Stimulated activated CD4-positive, alpha-beta T cell treated with anti-CD3 and anti-CD28 coated beads, Interleukin-2, amount 100 ng/mL, for 4 hours (primary cell): ENCODE data around the gene RYR3.

Experiments
- DNase-seq: peaks from one replicate; pipeline ENCODE4 v3.0.0-alpha.2; 2020; ENCODE audit warnings: low read depth

Gene RYR3

GRCh38 chr15:33320017-33320416 lies 9.2 kb downstream of the RYR3 start:
- no peak for DNase-seq

DNA sequence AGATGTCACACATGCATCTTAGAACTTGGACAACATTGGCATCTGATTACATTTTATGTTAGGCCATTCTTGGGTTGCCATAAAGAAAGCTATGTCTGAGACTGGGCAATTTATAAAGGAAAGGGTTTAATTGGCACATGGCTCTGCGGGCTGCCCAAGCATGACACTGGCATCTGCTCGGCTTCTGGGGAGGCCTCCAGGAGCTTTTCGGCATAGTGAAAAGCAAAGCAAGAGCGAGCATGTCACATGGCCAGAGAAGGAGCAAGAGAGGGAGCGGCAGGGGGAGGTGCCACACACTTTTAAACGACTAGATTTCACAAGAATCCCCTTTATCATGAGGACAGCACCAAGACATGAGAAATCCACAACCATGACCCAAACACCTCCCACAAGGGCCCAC lies 11.3 kb downstream of the RYR3 start:
- no peak for DNase-seq

GRCh38 chr15:33324609-33325008 lies 13.8 kb downstream of the RYR3 start:
- no peak for DNase-seq

DNA sequence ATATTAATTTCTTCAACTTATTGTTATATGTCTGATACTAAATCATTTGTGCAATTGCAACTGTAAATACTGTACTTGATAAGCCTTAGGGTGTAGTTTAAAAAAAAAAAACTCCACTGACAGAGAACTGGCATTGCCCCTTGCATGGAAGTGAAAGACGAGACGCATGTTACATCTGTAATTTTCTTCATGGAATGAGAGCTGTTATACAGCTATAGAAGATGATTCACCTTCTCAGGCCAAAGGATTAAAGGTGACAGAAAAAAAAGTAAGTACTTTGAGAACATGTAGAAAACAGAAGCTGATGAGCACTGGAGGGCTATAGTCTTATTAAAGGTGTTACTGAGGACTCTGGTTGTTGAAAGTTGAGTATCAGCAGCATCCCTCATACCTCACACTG lies 16.1 kb downstream of the RYR3 start:
- DNase-seq, result no peak

DNA sequence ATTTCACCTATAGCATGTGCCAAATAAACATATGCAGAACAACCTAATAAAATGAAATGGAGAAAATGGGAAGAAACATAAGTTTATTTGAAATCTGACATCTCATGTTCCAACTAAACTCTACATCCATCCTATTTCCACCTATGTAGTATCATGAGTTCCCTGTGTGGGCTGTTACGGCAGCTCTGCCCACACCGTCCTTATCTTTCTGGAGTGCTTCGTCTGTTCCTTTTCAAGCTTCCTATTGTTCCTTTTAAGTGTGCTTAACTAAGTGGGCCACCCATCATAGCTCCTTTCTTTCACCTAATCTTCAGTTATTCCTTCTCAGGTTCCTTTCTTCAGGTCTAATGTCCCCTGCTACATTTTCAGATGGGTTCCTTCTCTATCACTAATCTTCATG lies 17.3 kb downstream of the RYR3 start:
- no peak for DNase-seq

GRCh38 chr15:33329457-33329856 lies 18.7 kb downstream of the RYR3 start:
- no peak for DNase-seq

- no peak for DNase-seq
Measured at GRCh38 chr15:33330931-33331330, 20.2 kb downstream of the RYR3 start.

GRCh38 chr15:33341953-33342352 lies 31.2 kb downstream of the RYR3 start:
- no peak for DNase-seq

DNA sequence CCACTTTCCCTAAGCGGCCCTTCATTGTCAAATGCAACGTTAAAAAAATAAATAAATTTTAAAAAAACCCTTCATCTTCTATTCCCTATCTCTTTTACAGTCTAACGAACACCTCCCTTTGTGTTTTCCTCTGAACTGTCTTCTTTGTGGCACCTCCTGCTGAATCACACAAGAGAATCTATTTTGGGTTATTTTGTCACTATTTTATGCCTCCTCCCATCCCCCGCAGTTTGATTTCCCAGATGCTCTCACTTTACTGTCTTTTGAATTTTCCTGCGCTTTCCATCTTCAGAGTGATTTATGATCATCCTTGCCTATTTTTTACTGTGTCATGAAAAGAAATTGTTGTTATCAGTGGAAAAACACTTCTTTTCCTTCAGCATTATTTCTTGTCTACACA lies 32.5 kb downstream of the RYR3 start:
- no peak for DNase-seq

GRCh38 chr15:33344111-33344510 lies 33.3 kb downstream of the RYR3 start:
- DNase-seq, result no peak

DNA sequence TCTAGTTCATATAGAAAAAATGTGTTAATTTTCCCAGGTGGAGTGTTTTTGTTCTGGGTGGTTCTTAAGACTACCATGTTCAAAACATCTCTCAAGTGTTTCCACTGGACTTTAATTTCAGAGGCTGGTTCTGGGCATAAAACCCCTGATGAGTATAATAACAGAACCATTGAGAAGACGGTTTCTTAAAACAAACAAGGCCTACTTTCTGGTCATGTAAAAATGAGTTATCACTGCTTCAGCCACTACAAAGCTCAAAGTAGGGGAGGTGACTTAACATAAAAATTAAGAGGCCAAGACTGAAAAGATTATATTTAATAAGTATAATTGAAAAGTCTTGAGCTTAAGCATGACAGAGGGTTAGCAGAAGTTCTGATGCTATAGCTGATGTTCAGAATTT lies 33.8 kb downstream of the RYR3 start:
- DNase-seq, result no peak

DNA sequence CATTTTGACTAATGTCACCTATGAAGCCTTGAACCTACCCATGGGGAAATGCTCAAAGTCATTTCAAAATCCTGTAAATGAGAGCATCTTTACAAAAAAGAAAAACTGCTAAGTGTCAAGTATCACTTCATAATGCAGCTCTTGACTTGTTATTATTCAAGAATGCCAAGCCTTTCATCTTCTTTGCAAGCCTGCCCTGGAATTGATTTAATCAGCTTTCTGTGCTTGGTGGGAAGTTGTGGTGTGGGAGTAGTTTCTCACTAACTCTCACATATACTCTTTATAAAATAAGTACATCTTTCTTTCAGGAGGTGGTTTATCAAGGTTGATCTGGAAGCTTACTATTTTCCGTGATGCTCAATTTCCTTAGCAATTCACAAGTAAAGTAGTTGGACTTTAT lies 43.6 kb downstream of the RYR3 start:
- DNase-seq, result no peak

- DNase-seq, result no peak
Measured at GRCh38 chr15:33357845-33358244, 47.1 kb downstream of the RYR3 start.

- DNase-seq, result no peak
Measured at GRCh38 chr15:33358306-33358705, 47.5 kb downstream of the RYR3 start.

- DNase-seq, result no peak
Measured at GRCh38 chr15:33360886-33361285, 50.1 kb downstream of the RYR3 start.

GRCh38 chr15:33369941-33370622 lies 59.3 kb downstream of the RYR3 start:
- DNase-seq, result no peak

DNA sequence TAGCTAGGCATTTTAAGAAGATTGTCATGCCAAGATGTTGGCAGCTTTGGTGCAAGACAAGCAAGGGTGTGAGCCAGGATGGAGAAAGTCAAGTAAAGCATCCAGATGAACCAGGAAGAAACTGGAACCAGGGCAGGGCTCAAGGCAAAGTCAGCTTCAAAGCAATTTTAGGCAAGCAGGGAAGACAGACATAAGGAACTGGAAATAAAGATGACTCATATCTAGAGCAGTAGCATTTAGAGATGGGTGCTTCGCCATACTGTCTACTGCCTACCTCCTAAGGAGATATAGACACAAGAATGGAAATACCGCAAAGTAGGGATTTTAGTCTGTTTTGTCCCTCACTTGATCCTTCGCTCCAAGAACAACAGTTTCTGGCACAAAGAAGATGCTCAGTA lies 59.9 kb downstream of the RYR3 start:
- DNase-seq, result no peak

GRCh38 chr15:33371159-33371558 lies 60.4 kb downstream of the RYR3 start:
- no peak for DNase-seq

DNA sequence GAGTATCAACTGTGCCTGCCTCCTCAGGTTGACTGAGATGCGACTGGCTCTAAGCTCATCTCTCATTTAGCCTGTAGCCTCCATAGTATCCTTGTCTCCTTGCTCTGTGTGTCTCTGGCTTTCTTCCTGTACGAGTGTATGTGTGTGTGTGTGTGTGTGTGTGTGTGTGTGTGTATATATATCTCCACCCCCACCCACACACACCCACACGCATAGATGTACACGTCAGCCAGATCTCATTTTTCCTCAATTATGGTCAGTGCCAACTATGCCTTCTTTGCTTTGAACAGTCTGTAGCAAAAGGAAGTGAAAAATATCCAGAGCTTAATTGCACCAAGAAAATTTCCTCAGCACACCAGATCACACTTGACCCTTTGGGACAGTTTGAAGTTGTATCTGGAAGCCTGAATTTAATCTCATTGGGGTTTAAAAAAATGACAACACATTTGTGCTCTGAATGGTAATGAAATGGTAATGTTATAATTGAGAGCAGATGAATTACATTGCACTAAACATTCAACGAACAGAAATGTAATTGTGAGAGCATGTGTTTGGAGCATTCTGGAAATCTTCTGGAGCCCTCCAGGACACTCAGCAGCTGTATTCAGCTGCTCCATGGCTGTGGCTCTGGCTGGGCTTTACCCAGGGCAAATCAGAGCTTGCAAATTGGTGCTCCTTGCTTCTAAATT lies 63.6 kb downstream of the RYR3 start:
- no peak for DNase-seq

GRCh38 chr15:33375236-33375635 lies 64.5 kb downstream of the RYR3 start:
- no peak for DNase-seq

- no peak for DNase-seq
Measured at GRCh38 chr15:33377204-33377603, 66.4 kb downstream of the RYR3 start.

GRCh38 chr15:33378866-33379480 lies 68.2 kb downstream of the RYR3 start:
- DNase-seq, result no peak

GRCh38 chr15:33380406-33380805 lies 69.6 kb downstream of the RYR3 start:
- DNase-seq, result no peak

DNA sequence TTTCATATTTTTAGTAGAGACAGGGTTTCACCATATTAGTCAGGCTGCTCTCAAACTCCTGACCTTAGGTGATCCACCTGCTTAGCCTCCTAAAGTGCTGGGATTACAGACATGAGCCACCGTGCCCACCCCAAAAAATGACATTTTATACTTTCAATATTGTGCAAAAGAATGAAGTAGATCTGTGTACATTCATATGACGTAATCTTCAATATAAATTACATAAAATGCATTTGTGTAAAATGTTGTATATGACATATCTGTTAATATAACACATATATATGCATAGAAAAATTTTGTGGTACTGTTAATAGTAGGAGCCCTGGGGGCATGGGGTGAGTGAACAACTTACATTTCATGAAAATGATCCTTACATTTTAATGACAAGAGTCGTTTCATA lies 71.7 kb downstream of the RYR3 start:
- DNase-seq, result no peak
